Smooth muscle cell (in vitro differentiated cells): Measurements from ENCODE around the gene HOXA10. TPM values are rescaled to one million over a fixed set of nuclear protein-coding genes. Genes with fewer than 3 reads are reported as not detected.

ENCODE experiments used
- DNase-seq: peaks from one replicate; lab custom pipeline; 2025; ENCODE audit not compliant: unreplicated experiment; lab: John Stamatoyannopoulos, UW
- H2AFZ ChIP-seq: fragments of 200-600 bp; sonication (generic); 2 replicates; pipeline ENCODE4 v1.6.0; 2016; ENCODE audit warnings: antibody characterized with exemption, low read depth, mild to moderate bottlenecking
- H3F3A ChIP-seq: fragments of 200-600 bp; sonication (generic); 2 replicates; pipeline ENCODE4 v1.6.0; 2017; ENCODE audit warnings: antibody characterized with exemption, low read depth
- H3K27ac ChIP-seq: fragments of 200-600 bp; sonication (generic); 2 replicates; pipeline ENCODE4 v1.5.1; 2016; ENCODE audit warnings: low read depth, mild to moderate bottlenecking
- H3K27me3 ChIP-seq: fragments of 200-600 bp; sonication (generic); 2 replicates; pipeline ENCODE4 v1.6.1; 2016; ENCODE audit warnings: low read depth, mild to moderate bottlenecking
- H3K36me3 ChIP-seq: fragments of 200-600 bp; sonication (generic); 2 replicates; pipeline ENCODE4 v1.5.1; 2016; ENCODE audit warnings: low read depth
- H3K4me1 ChIP-seq: fragments of 200-600 bp; sonication (generic); 2 replicates; pipeline ENCODE4 v1.5.1; 2016; ENCODE audit warnings: low read depth
- H3K4me2 ChIP-seq: fragments of 200-600 bp; sonication (generic); 2 replicates; pipeline ENCODE4 v1.6.0; 2016; ENCODE audit warnings: mild to moderate bottlenecking
- H3K4me3 ChIP-seq: fragments of 200-600 bp; sonication (generic); 2 replicates; pipeline ENCODE4 v1.5.1; 2016; ENCODE audit warnings: mild to moderate bottlenecking
- H3K79me2 ChIP-seq: fragments of 200-600 bp; sonication (generic); 2 replicates; pipeline ENCODE4 v1.6.0; 2016; ENCODE audit warnings: low read depth, mild to moderate bottlenecking
- H3K9ac ChIP-seq: fragments of 200-600 bp; sonication (generic); 2 replicates; pipeline ENCODE4 v1.6.0; 2016; ENCODE audit warnings: low read depth
- H3K9me3 ChIP-seq: fragments of 200-600 bp; sonication (generic); replicated peaks from 2 replicates; pipeline ENCODE4 v1.5.1; 2016; ENCODE audit warnings: low read depth
- H4K20me1 ChIP-seq: fragments of 200-600 bp; sonication (generic); 2 replicates; pipeline ENCODE4 v1.6.0; 2016; ENCODE audit warnings: low read depth
- CTCF ChIP-seq: fragments of 200-600 bp; sonication (generic); IDR thresholded peaks from 2 replicates; pipeline ENCODE4 v1.5.1; 2017; ENCODE audit warnings: borderline replicate concordance, mild to moderate bottlenecking, antibody characterized with exemption; ENCODE audit not compliant: insufficient read depth, poor library complexity, severe bottlenecking
- WGBS: methylation state at CpG from one replicate; pipeline ENCODE4 v1.1.7; 2016; ENCODE audit warnings: low lambda C conversion rate; 5-methylcytosine and 5-hydroxymethylcytosine counted together
- polyA plus RNA-seq: library from polyadenylated mRNA; unstranded; fragments of >200 nt; fragmentation: Nextera tagmentation; extraction: Ambion mirVana; gene quantifications from 2 replicates; pipeline ENCODE4 v1.2.1, GENCODE V29; 2016
- total RNA-seq: library from RNA; depleted of rRNA; stranded (reverse); fragments of >200 nt; gene quantifications from 2 replicates; pipeline ENCODE4 v1.2.3, GENCODE V29; 2014

Gene HOXA10
- total and polyA plus RNA-seq, 2 experiments from 2014 or later: 37.6 to 53.6 TPM

GRCh38 chr7:27165996-27166530 is 8.1 kb downstream of the HOXA10 start:
- Histone ChIP-seq H4K20me1 (peaks cover 11% of the 10 kb centered on the region), H3K27me3 (peaks cover 45% of the 10 kb centered on the region), H3K4me2 (peak overlapping the region; percentile 89), H3K9ac (peak overlapping the region; percentile 88), H3K9me3 (no peaks in the 10 kb centered on the region), H3F3A (peaks cover 7% of the 10 kb centered on the region), H3K4me1 (no peaks in the 10 kb centered on the region), H3K36me3 (no peaks in the 10 kb centered on the region), H2AFZ (peak overlapping the region; percentile 76), H3K27ac (peak overlapping the region; percentile 95), H3K79me2 (peaks cover 93% of the 10 kb centered on the region), H3K4me3 (peak overlapping the region; percentile 67)
- 10% methylated on average over 46 of the region's 46 CpGs for WGBS
- DNase-seq: no peak
- TF ChIP-seq CTCF: no peak

GRCh38 chr7:27165089-27165995 is 8.8 kb downstream of the HOXA10 start, which contains the start of gene HOXA9:
Gene HOXA9, minus strand, starts transcription at chr7:27165537. Its CDS starts 80 bp downstream, at chr7:27165457.
- peak within 1 kb of the TSS; percentile 76 for H2AFZ ChIP-seq

DNA sequence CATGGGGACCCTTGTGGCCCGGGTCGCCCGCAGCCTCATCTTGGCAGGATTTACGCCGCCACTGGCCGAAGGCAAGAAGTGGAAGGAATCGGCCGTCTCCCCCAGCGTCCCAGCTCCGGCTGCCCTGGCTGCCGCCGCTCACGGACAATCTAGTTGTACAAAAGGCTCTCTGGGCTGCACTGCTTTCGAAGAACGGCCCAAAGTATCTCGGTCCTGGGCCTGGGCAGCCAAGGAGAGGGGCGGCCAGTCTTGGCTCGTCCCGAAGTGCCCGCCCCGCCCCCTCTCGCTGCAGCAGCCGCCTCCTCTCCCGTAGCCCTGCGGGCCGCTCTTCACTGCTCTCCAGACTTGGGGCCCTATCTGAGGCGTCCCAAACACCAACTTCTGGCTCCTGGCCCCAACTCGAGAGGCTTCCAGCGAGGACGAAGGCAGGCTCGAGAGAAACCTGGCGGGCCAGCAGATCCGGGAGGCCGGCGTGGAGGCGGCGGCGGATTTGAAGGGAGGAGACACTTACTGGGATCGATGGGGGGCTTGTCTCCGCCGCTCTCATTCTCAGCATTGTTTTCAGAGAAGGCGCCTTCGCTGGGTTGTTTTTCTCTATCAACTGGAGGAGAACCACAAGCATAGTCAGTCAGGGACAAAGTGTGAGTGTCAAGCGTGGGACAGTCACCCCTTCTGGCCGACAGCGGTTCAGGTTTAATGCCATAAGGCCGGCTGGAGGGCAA is 9.6 kb downstream of the HOXA10 start:
- 11% methylated on average over 46 of the region's 47 CpGs for WGBS
- no peak overlapping the region for H2AFZ ChIP-seq
- no peaks in the 10 kb centered on the region for H3K36me3 ChIP-seq
- peak overlapping the region; percentile 95 for H3K27ac ChIP-seq
- H3K27me3 ChIP-seq: peaks cover 45% of the 10 kb centered on the region
- peaks cover 6% of the 10 kb centered on the region for H4K20me1 ChIP-seq
- peak overlapping the region; percentile 56 for H3K9ac ChIP-seq
- H3K4me2 ChIP-seq: peak overlapping the region; percentile 89
- no peaks in the 10 kb centered on the region for H3K9me3 ChIP-seq
- peaks cover 78% of the 10 kb centered on the region for H3K79me2 ChIP-seq
- peaks cover 3% of the 10 kb centered on the region for H3K4me1 ChIP-seq
- no peak for TF ChIP-seq CTCF
- peaks cover 7% of the 10 kb centered on the region for H3F3A ChIP-seq
- H3K4me3 ChIP-seq: peak overlapping the region; percentile 67
- DNase-seq: no peak

More at GRCh38 chr7:27165089-27165995, 8.8 kb downstream of the HOXA10 start, which contains the start of gene HOXA9:
- Histone ChIP-seq H3K4me1 (peaks cover 2% of the 10 kb centered on the region), H3K27me3 (peaks cover 40% of the 10 kb centered on the region), H3F3A (peaks cover 7% of the 10 kb centered on the region), H3K9me3 (no peaks in the 10 kb centered on the region), H3K79me2 (peaks cover 86% of the 10 kb centered on the region), H3K4me2 (peak within 1 kb of the TSS; percentile 89), H4K20me1 (peaks cover 6% of the 10 kb centered on the region), H3K4me3 (peak within 1 kb of the TSS; percentile 67), H3K36me3 (no peaks in the 10 kb centered on the region), H3K27ac (peak within 1 kb of the TSS; percentile 95), H3K9ac (peak within 1 kb of the TSS; percentile 88)
- WGBS: 17% methylated on average over 79 of the region's 82 CpGs
- TF ChIP-seq CTCF: no peak
- no peak for DNase-seq
